Ishikawa (cell line): ENCODE results near the gene PLEKHA5.

Source experiments
- CEBPB ChIP-seq: IDR thresholded peaks from 2 replicates; pipeline ENCODE4 v1.6.1; 2012
- CREB1 ChIP-seq: IDR thresholded peaks from 2 replicates; pipeline ENCODE4 v1.6.1; 2012; ENCODE audit warnings: low read depth
- EP300 ChIP-seq: IDR thresholded peaks from 2 replicates; pipeline ENCODE4 v1.6.1; 2012; ENCODE audit warnings: borderline replicate concordance
- FOXM1 ChIP-seq: IDR thresholded peaks from 2 replicates; pipeline ENCODE4 v1.6.1; 2012; ENCODE audit warnings: low read depth, borderline replicate concordance
- RAD21 ChIP-seq: IDR thresholded peaks from 2 replicates; pipeline ENCODE4 v1.6.1; 2012; ENCODE audit warnings: low read depth
- REST ChIP-seq: IDR thresholded peaks from 2 replicates; pipeline ENCODE4 v1.6.1; 2012; ENCODE audit warnings: low read depth, mild to moderate bottlenecking
- TEAD4 ChIP-seq: IDR thresholded peaks from 2 replicates; pipeline ENCODE4 v1.6.1; 2012
- YY1 ChIP-seq: IDR thresholded peaks from 2 replicates; pipeline ENCODE4 v1.6.1; 2012; ENCODE audit warnings: low read depth

DNA sequence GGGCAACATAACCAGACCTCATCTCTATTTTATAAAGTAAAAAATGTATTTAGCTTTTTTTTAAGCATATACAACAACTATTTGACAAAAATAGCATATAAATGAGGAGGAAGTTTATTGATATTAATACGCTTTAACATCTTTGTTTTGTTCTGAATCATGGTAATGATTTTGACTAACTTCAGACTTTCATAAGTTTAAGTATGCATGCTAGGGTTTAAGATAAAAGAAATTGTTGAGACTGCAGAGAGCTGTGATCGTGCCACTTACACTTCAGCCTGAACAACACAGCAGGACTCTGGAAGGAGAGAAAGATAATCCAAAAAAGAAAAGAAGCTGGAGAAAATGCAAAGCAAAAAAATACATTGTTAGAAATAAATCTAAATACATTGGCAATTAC, 221.8 kb downstream of the PLEKHA5 start:
- TF ChIP-seq TEAD4: no peak
- no peak for TF ChIP-seq CEBPB
- TF ChIP-seq EP300: no peak
- TF ChIP-seq CREB1: no peak
- no peak for TF ChIP-seq REST
- TF ChIP-seq FOXM1: no peak
- TF ChIP-seq RAD21: no peak
- TF ChIP-seq YY1: no peak
